GM12878 (cell line): Measurements from ENCODE around the gene CCDC136. TPM values are rescaled to one million over a fixed set of nuclear protein-coding genes. Genes with fewer than 3 reads are reported as not detected.

Experiments used
- ATAC-seq: fragments of 200-7000 bp; cut with Tn5 transposase; 3 replicates; pipeline ENCODE4 v1.9.1; 2020; ENCODE audit warnings: mild to moderate bottlenecking, moderate library complexity
- BruUV-seq: library from RNA; stranded (reverse); fragments of 400-500 nt; replicated peaks from 2 replicates; lab custom pipeline; 2021; lab: Mats Ljungman, UMichigan
- CTCF ChIA-PET: fragments of 300-600 bp; sonication (Branson Sonifier 250); formaldehyde crosslinking; extraction: SDS; loops from one replicate; lab custom pipeline; 2021; ENCODE audit warnings: inconsistent platforms; lab: Yijun Ruan, JAX
- POLR2A ChIA-PET: fragments of 350-600 bp; formaldehyde crosslinking; extraction: SDS; loops from one replicate; lab custom pipeline; 2021; ENCODE audit warnings: inconsistent platforms; lab: Charles Lee
- RAD21 ChIA-PET: fragments of 300-600 bp; sonication (Branson Sonifier 250); formaldehyde crosslinking; loops from one replicate; lab custom pipeline; 2023; ENCODE audit warnings: antibody characterized with exemption; ENCODE audit not compliant: unreplicated experiment; lab: Charles Lee
- SMC1A ChIA-PET: fragments of 300-600 bp; sonication (Branson Sonifier 250); formaldehyde crosslinking; loops from one replicate; lab custom pipeline; 2023; ENCODE audit not compliant: unreplicated experiment, uncharacterized antibody; lab: Charles Lee
- DNase-seq: peaks from one replicate; pipeline ENCODE4 v3.0.0-alpha.2; 2011; ENCODE audit warnings: low read depth, low spot score
- FAIRE-seq: peaks from 3 replicates; lab custom pipeline; 2011; peaks lifted over from hg19 to GRCh38; lab: Jason Lieb, UNC
- H2AFZ ChIP-seq: 2 replicates; pipeline ENCODE4 v1.6.0; 2011; ENCODE audit warnings: low read depth, low read length, control low read depth; ENCODE audit not compliant: control insufficient read depth
- H3K27ac ChIP-seq: 2 replicates; pipeline ENCODE4 v1.5.1; 2011; ENCODE audit warnings: control low read depth; ENCODE audit not compliant: control insufficient read depth, insufficient read depth
- H3K27me3 ChIP-seq, 2 experiments: replicated peaks in 1 of 2; 2 replicates each; pipeline versions ENCODE4 v1.6.0 to v1.6.1; 2011; ENCODE audit warnings: low read length in 1 of 2; ENCODE audit not compliant: control insufficient read depth in 2 of 2, insufficient read depth in 2 of 2
- H3K36me3 ChIP-seq, 2 experiments: 2 replicates each; pipeline ENCODE4 v1.5.1; 2011; ENCODE audit warnings: low read length in 1 of 2; ENCODE audit not compliant: control insufficient read depth in 2 of 2, insufficient read depth in 2 of 2
- H3K4me1 ChIP-seq: 2 replicates; pipeline ENCODE4 v1.6.1; 2011; ENCODE audit warnings: mild to moderate bottlenecking, low read length, moderate library complexity, mixed read lengths; ENCODE audit not compliant: control insufficient read depth, insufficient read depth
- H3K4me2 ChIP-seq: 2 replicates; pipeline ENCODE4 v1.6.0; 2011; ENCODE audit warnings: control low read depth; ENCODE audit not compliant: control insufficient read depth, insufficient read depth
- H3K4me3 ChIP-seq: fragments of 200-600 bp; sonication (generic); 2 replicates; pipeline ENCODE4 v1.5.1; 2016
- H3K79me2 ChIP-seq: 2 replicates; pipeline ENCODE4 v1.6.0; 2011; ENCODE audit warnings: low read length; ENCODE audit not compliant: control insufficient read depth, insufficient read depth
- H3K9ac ChIP-seq: 2 replicates; pipeline ENCODE4 v1.8.0; 2011; ENCODE audit warnings: low read length, control low read depth, mixed read lengths; ENCODE audit not compliant: control insufficient read depth, insufficient read depth
- H3K9me3 ChIP-seq: replicated peaks from 3 replicates; pipeline ENCODE4 v1.5.1; 2011; ENCODE audit warnings: mild to moderate bottlenecking, low read length; ENCODE audit not compliant: control insufficient read depth, insufficient read depth
- H4K20me1 ChIP-seq: 2 replicates; pipeline ENCODE4 v1.6.0; 2011; ENCODE audit not compliant: control insufficient read depth, insufficient read depth
- CHD4 ChIP-seq: fragments of 200-600 bp; sonication (generic); IDR thresholded peaks from 2 replicates; pipeline ENCODE4 v1.6.1; 2016; ENCODE audit warnings: mild to moderate bottlenecking
- MEF2A ChIP-seq: IDR thresholded peaks from 2 replicates; pipeline ENCODE4 v1.6.1; 2011; ENCODE audit warnings: low read depth, mild to moderate bottlenecking, low read length, moderate library complexity; ENCODE audit not compliant: insufficient read depth
- PAX8 ChIP-seq: fragments of 450-650 bp; IDR thresholded peaks from 2 replicates; pipeline ENCODE4 v1.6.1; 2017; ENCODE audit warnings: mild to moderate bottlenecking, moderate library complexity
- SRF ChIP-seq, 2 experiments: IDR thresholded peaks; 2 replicates each; pipeline ENCODE4 v1.6.1; 2011; ENCODE audit warnings: low read depth in 2 of 2, low read length in 2 of 2, mild to moderate bottlenecking in 1 of 2, moderate library complexity in 1 of 2
- ZBTB11 ChIP-seq: fragments of 450-650 bp; formaldehyde crosslinking; IDR thresholded peaks from 2 replicates; pipeline ENCODE4 v1.5.0; 2022; ENCODE audit warnings: mild to moderate bottlenecking, missing genetic modification characterization
- WGBS: methylation state at CpG from one replicate; pipeline ENCODE4 v1.1.6; 2016; ENCODE audit warnings: low lambda C conversion rate; ENCODE audit not compliant: insufficient replicate concordance, insufficient coverage; ENCODE audit errors: missing lambda C conversion rate; 5-methylcytosine and 5-hydroxymethylcytosine counted together
- in situ Hi-C: fragments of 300-500 bp; cut with MboI; formaldehyde crosslinking; loops from 9 replicates; pipeline ENCODE4 v1.14.3; 2018; ENCODE audit warnings: mixed read lengths
- intact Hi-C: fragments of 100-400 bp; cut with micrococcal nuclease; formaldehyde crosslinking; loops from one replicate; pipeline ENCODE4 v1.14.2; 2022; ENCODE audit not compliant: unreplicated experiment
- polyA plus RNA-seq, 11 experiments: library from polyadenylated mRNA; depleted of rRNA in 4 of 11; unstranded in 6 of 11; stranded (reverse) in 5 of 11; fragments of >200 nt; fragmentation: Nextera tagmentation in 4 of 11; fragmentation: Illumina TruSeq in 1 of 11; extraction: Ambion mirVana in 4 of 11; extraction: Trizol in 1 of 11; gene quantifications; 1 replicate in 1 of 11; 2 replicates in 10 of 11; pipeline versions ENCODE4 v1.2.1 to v1.2.3, GENCODE V29; 2011 to 2016; ENCODE audit warnings: inconsistent platforms in 2 of 11, missing spikeins in 2 of 11, low read depth in 1 of 11
- total RNA-seq, 4 experiments: library from RNA; depleted of rRNA in 3 of 4; stranded (reverse); fragments of >200 nt in 3 of 4; fragmentation: Illumina TruSeq in 1 of 4; extraction: Trizol in 1 of 4; gene quantifications; 2 replicates each; pipeline versions ENCODE4 v1.2.1 to v1.2.3, GENCODE V29; 2013 to 2021

The CCDC136 gene
- total and polyA plus RNA-seq, 10 of the 15 experiments (the other 5 are each of a cell fraction or from before 2014, with no cell fraction given) = 0.32 to 4.8 (median 1.5) TPM

GRCh38 chr7:128812514-128813168 lies 20.9 kb downstream of the CCDC136 start:
- POLR2A ChIA-PET = no interaction called here
- TF ChIP-seq PAX8 (no peak), MEF2A (no peak), CHD4 (no peak), SRF (IDR thresholded peaks at IDR 0.05; ENCODE audit: low read depth in 2 of 2, low read length in 2 of 2) (no peak), ZBTB11 (CRISPR knock-in tag) (no peak)
- TF ChIP-seq, all 136 proteins: peak for 0
- in situ Hi-C loops (no loop called here), intact Hi-C loops (no loop called here)
- ATAC-seq (no peak), FAIRE-seq (no peak), DNase-seq (no peak)
- ChIA-PET SMC1A (interaction anchor here (1.3 kb wide), 1 partner anchor 71 kb away, joined by 3 read pairs; no protein-coding TSS in a partner anchor), CTCF (no interaction called here), RAD21 (no interaction called here)
- H3K4me1 ChIP-seq = no peaks in the 10 kb centered on the region
- no peak overlapping the region for H3K4me2 ChIP-seq
- peaks cover 0 to 2% of the 10 kb centered on the region in 2 experiments; a peak in 2 of 4 replicates for H3K27me3 ChIP-seq
- H3K4me3 ChIP-seq = no peak overlapping the region
- WGBS = 50% methylated on average over 11 of the region's 11 CpGs
- no peak overlapping the region for H2AFZ ChIP-seq
- no peak overlapping the region for H3K9ac ChIP-seq
- BruUV-seq = no TSS peak
- no peaks in the 10 kb centered on the region for H3K9me3 ChIP-seq
- H3K36me3 ChIP-seq = no peaks in the 10 kb centered on the region
- H3K79me2 ChIP-seq = no peaks in the 10 kb centered on the region
- no peaks in the 10 kb centered on the region for H4K20me1 ChIP-seq
- H3K27ac ChIP-seq = no peak overlapping the region
